Measurements from ENCODE around the gene SMIM35.

Gene SMIM35

GRCh38 chr11:118046964-118047700 is 39.6 kb downstream of the SMIM35 start:
- in situ Hi-C loops (cut with MboI; ENCODE audit: low sequenced_read_pairs), result loop anchor here (10.0 kb wide), 1 partner anchor 92 kb away; no protein-coding TSS in a partner anchor

GRCh38 chr11:118046051-118046963 is 40.5 kb downstream of the SMIM35 start:
- in situ Hi-C loops (cut with MboI; ENCODE audit: low sequenced_read_pairs), result loop anchor here (10.0 kb wide), 1 partner anchor 92 kb away; no protein-coding TSS in a partner anchor

- in situ Hi-C loops (cut with MboI; ENCODE audit: low sequenced_read_pairs), result loop anchor here (10.0 kb wide), 1 partner anchor 90 kb away; no protein-coding TSS in a partner anchor
Observed at GRCh38 chr11:118045191-118045590, 41.6 kb downstream of the SMIM35 start.

GRCh38 chr11:118042796-118043195 is 44.0 kb downstream of the SMIM35 start:
- in situ Hi-C loops (cut with MboI; ENCODE audit: low sequenced_read_pairs), result loop anchor here (10.0 kb wide), 1 partner anchor 88 kb away; no protein-coding TSS in a partner anchor

GRCh38 chr11:118042141-118042540 is 44.6 kb downstream of the SMIM35 start:
- in situ Hi-C loops (cut with MboI; ENCODE audit: low sequenced_read_pairs), result loop anchor here (10.0 kb wide), 1 partner anchor 87 kb away; no protein-coding TSS in a partner anchor

GRCh38 chr11:118033443-118033842 is 53.3 kb downstream of the SMIM35 start:
- in situ Hi-C loops (cut with MboI; ENCODE audit: low sequenced_read_pairs), result no loop called here

- in situ Hi-C loops (cut with MboI; ENCODE audit: low sequenced_read_pairs), result no loop called here
Observed at GRCh38 chr11:118028626-118029025, 58.1 kb downstream of the SMIM35 start.

GRCh38 chr11:118027694-118028093 is 59.1 kb downstream of the SMIM35 start:
- in situ Hi-C loops (cut with MboI; ENCODE audit: low sequenced_read_pairs), result no loop called here

- in situ Hi-C loops (cut with MboI; ENCODE audit: low sequenced_read_pairs), result no loop called here
Observed at GRCh38 chr11:118021146-118021545, 65.6 kb downstream of the SMIM35 start.

- in situ Hi-C loops (cut with MboI; ENCODE audit: low sequenced_read_pairs), result no loop called here
Observed at GRCh38 chr11:118018401-118018800, 68.4 kb downstream of the SMIM35 start.

GRCh38 chr11:118017631-118018315 is 69.0 kb downstream of the SMIM35 start:
- in situ Hi-C loops (cut with MboI; ENCODE audit: low sequenced_read_pairs), result no loop called here

GRCh38 chr11:118017111-118017510 is 69.7 kb downstream of the SMIM35 start:
- in situ Hi-C loops (cut with MboI; ENCODE audit: low sequenced_read_pairs), result no loop called here

- in situ Hi-C loops (cut with MboI; ENCODE audit: low sequenced_read_pairs), result no loop called here
Observed at GRCh38 chr11:118016104-118016503, 70.7 kb downstream of the SMIM35 start.

- in situ Hi-C loops (cut with MboI; ENCODE audit: low sequenced_read_pairs), result no loop called here
Observed at GRCh38 chr11:118015385-118015841, 71.3 kb downstream of the SMIM35 start.

- in situ Hi-C loops (cut with MboI; ENCODE audit: low sequenced_read_pairs), result no loop called here
Observed at GRCh38 chr11:118014022-118014421, 72.7 kb downstream of the SMIM35 start.

- in situ Hi-C loops (cut with MboI; ENCODE audit: low sequenced_read_pairs), result no loop called here
Observed at GRCh38 chr11:118012083-118012669, 74.6 kb downstream of the SMIM35 start.

- in situ Hi-C loops (cut with MboI; ENCODE audit: low sequenced_read_pairs), result no loop called here
Observed at GRCh38 chr11:118010738-118011461, 75.9 kb downstream of the SMIM35 start.

- in situ Hi-C loops (cut with MboI; ENCODE audit: low sequenced_read_pairs), result no loop called here
Observed at GRCh38 chr11:118009864-118010737, 76.7 kb downstream of the SMIM35 start.

Measured in HL-60/S4 treated with retinoic acid at 250 ng/mL for 4 days and 3 days (cell line).